ENCODE data around the gene DCAF11.

The DCAF11 gene

GRCh38 chr14:24156840-24157239 lies 42.3 kb downstream of the DCAF11 start (continued):
- TF ChIP-seq, protein P1, sequence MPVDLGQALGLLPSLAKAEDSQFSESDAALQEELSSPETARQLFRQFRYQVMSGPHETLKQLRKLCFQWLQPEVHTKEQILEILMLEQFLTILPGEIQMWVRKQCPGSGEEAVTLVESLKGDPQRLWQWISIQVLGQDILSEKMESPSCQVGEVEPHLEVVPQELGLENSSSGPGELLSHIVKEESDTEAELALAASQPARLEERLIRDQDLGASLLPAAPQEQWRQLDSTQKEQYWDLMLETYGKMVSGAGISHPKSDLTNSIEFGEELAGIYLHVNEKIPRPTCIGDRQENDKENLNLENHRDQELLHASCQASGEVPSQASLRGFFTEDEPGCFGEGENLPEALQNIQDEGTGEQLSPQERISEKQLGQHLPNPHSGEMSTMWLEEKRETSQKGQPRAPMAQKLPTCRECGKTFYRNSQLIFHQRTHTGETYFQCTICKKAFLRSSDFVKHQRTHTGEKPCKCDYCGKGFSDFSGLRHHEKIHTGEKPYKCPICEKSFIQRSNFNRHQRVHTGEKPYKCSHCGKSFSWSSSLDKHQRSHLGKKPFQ (tag by site-specific recombination; IDR thresholded peaks at IDR 0.05), result no peak

DNA sequence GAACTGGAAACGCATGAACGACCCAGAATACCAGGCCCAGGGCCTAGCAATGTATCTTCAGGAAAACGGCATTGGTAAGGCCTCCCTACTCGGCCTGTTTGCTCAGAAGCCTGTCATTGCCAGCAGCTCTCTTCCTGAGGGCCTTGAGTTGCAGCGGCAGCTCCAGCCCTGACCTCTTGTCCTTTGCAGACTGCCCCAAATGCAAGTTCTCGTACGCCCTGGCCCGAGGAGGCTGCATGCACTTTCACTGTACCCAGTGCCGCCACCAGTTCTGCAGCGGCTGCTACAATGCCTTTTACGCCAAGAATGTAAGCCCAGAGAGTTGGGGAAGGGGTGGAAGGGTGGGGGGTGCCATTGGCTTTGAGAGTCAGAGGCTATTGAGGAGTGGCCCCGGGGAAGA lies 42.8 kb downstream of the DCAF11 start:
- Histone ChIP-seq H3K27ac (ENCODE audit: extremely low read depth, low read depth, low read length) (no peak overlapping the region), H3K4me3 (ENCODE audit: low read depth, low read length) (no peak overlapping the region), H3K36me3 (ENCODE audit: control insufficient read depth in 2 of 2, insufficient read depth in 1 of 2, low read length in 2 of 2) (peaks cover 46 to 69% of the 10 kb centered on the region in 2 experiments), H3K4me1 (ENCODE audit: control insufficient read depth, insufficient read depth, low read length) (peaks cover 5% of the 10 kb centered on the region), H3K9me3 (ENCODE audit: control insufficient read depth, insufficient read depth, low read depth, low read length) (no peaks in the 10 kb centered on the region)
- POLR2A ChIA-PET, result interaction anchor here (1.7 to 2.9 kb wide), 2 partner anchors 11 to 43 kb away, joined by 4 to 8 read pairs; partner anchors contain the start of genes DCAF11, NRL and PSME2
- TF ChIP-seq ZNF211 (tag by site-specific recombination; IDR thresholded peaks at IDR 0.05; ENCODE audit: low read depth) (no peak), ZNF335 (tag by site-specific recombination; conservative IDR thresholded peaks at IDR 0.05) (no peak), ZEB2 (tag by site-specific recombination; IDR thresholded peaks at IDR 0.05) (no peak), SP3 (tag by site-specific recombination; IDR thresholded peaks at IDR 0.05) (no peak), ZBTB8A (tag by site-specific recombination; IDR thresholded peaks at IDR 0.05) (no peak), ZSCAN30 (tag by site-specific recombination; IDR thresholded peaks at IDR 0.05) (no peak), ZNF677 (tag by site-specific recombination; IDR thresholded peaks at IDR 0.05) (no peak), ZNF114 (tag by site-specific recombination; IDR thresholded peaks at IDR 0.05) (no peak), HOXD13 (CRISPR knock-in tag; IDR thresholded peaks at IDR 0.05; ENCODE audit: borderline replicate concordance) (no peak), ZFHX2 (tag by site-specific recombination; conservative IDR thresholded peaks at IDR 0.05) (no peak), ZBTB17 (tag by site-specific recombination; IDR thresholded peaks at IDR 0.05) (no peak), ZBTB10 (tag by site-specific recombination; IDR thresholded peaks at IDR 0.05) (no peak), WT1 (tag by site-specific recombination; IDR thresholded peaks at IDR 0.05) (no peak), GFI1B (tag by site-specific recombination; IDR thresholded peaks at IDR 0.05) (no peak), ZNF341 (tag by site-specific recombination; IDR thresholded peaks at IDR 0.05; ENCODE audit: low read depth) (no peak), ZNF157 (tag by site-specific recombination; IDR thresholded peaks at IDR 0.05) (no peak), ZFP41 (tag by site-specific recombination; IDR thresholded peaks at IDR 0.05; ENCODE audit: borderline replicate concordance) (no peak)
- TF ChIP-seq, protein P1 (tag by site-specific recombination; IDR thresholded peaks at IDR 0.05), result no peak
- TF ChIP-seq, protein P2, sequence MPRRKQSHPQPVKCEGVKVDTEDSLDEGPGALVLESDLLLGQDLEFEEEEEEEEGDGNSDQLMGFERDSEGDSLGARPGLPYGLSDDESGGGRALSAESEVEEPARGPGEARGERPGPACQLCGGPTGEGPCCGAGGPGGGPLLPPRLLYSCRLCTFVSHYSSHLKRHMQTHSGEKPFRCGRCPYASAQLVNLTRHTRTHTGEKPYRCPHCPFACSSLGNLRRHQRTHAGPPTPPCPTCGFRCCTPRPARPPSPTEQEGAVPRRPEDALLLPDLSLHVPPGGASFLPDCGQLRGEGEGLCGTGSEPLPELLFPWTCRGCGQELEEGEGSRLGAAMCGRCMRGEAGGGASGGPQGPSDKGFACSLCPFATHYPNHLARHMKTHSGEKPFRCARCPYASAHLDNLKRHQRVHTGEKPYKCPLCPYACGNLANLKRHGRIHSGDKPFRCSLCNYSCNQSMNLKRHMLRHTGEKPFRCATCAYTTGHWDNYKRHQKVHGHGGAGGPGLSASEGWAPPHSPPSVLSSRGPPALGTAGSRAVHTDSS (tag by site-specific recombination; IDR thresholded peaks at IDR 0.05), result no peak
- TF ChIP-seq, protein P3, sequence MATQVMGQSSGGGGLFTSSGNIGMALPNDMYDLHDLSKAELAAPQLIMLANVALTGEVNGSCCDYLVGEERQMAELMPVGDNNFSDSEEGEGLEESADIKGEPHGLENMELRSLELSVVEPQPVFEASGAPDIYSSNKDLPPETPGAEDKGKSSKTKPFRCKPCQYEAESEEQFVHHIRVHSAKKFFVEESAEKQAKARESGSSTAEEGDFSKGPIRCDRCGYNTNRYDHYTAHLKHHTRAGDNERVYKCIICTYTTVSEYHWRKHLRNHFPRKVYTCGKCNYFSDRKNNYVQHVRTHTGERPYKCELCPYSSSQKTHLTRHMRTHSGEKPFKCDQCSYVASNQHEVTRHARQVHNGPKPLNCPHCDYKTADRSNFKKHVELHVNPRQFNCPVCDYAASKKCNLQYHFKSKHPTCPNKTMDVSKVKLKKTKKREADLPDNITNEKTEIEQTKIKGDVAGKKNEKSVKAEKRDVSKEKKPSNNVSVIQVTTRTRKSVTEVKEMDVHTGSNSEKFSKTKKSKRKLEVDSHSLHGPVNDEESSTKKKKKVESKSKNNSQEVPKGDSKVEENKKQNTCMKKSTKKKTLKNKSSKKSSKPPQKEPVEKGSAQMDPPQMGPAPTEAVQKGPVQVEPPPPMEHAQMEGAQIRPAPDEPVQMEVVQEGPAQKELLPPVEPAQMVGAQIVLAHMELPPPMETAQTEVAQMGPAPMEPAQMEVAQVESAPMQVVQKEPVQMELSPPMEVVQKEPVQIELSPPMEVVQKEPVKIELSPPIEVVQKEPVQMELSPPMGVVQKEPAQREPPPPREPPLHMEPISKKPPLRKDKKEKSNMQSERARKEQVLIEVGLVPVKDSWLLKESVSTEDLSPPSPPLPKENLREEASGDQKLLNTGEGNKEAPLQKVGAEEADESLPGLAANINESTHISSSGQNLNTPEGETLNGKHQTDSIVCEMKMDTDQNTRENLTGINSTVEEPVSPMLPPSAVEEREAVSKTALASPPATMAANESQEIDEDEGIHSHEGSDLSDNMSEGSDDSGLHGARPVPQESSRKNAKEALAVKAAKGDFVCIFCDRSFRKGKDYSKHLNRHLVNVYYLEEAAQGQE (tag by site-specific recombination; IDR thresholded peaks at IDR 0.05), result no peak
- CTCF ChIA-PET, result interaction anchor here (1.2 kb wide), 1 partner anchor 11 kb away, joined by 4 read pairs; the partner anchor contains the start of genes PSME2 and RNF31
